Chondrocyte (in vitro differentiated cells): Measurements from ENCODE around the gene BBS7. TPM values are rescaled to one million over a fixed set of nuclear protein-coding genes. Genes with fewer than 3 reads are reported as not detected.

ENCODE experiments used
- DNase-seq: peaks from one replicate; pipeline ENCODE4 v3.0.0; 2021; ENCODE audit warnings: mixed read lengths, low spot score
- H3K27ac Mint-ChIP-seq: one replicate; pipeline ENCODE4 v1.8.0; 2021; ENCODE audit warnings: mild to moderate bottlenecking, moderate library complexity, mixed read lengths; ENCODE audit not compliant: unreplicated experiment
- H3K27me3 Mint-ChIP-seq: 2 replicates; pipeline ENCODE4 v1.8.0; 2021; ENCODE audit warnings: low read depth, mixed read lengths
- H3K36me3 Mint-ChIP-seq: 2 replicates; pipeline ENCODE4 v1.8.0; 2021; ENCODE audit warnings: low read depth, mixed read lengths
- H3K4me1 Mint-ChIP-seq: 2 replicates; pipeline ENCODE4 v1.8.0; 2021; ENCODE audit warnings: low read depth, mild to moderate bottlenecking, mixed read lengths
- H3K4me3 Mint-ChIP-seq: one replicate; pipeline ENCODE4 v1.8.0; 2021; ENCODE audit warnings: mild to moderate bottlenecking, moderate library complexity, mixed read lengths; ENCODE audit not compliant: unreplicated experiment
- H3K9me3 Mint-ChIP-seq: 2 replicates; pipeline ENCODE4 v1.8.0; 2021; ENCODE audit warnings: low read depth, mixed read lengths
- CTCF ChIP-seq: fragments of 200-600 bp; sonication (generic); IDR thresholded peaks from 2 replicates; pipeline ENCODE4 v1.5.0; 2021; ENCODE audit warnings: antibody characterized with exemption, mild to moderate bottlenecking, moderate library complexity
- total RNA-seq: library from RNA; stranded (reverse); gene quantifications from 3 replicates; pipeline ENCODE4 v1.2.1, GENCODE V29; 2021

BBS7 gene
- total RNA-seq, 1 donor from 2014 or later, result 22.9 TPM

GRCh38 chr4:121861426-121861825, 8.8 kb downstream of the BBS7 start:
- TF ChIP-seq CTCF, result no peak
- Mint-ChIP-seq H3K4me3 (no peak overlapping the region), H3K4me1 (no peaks in the 10 kb centered on the region), H3K27ac (no peak overlapping the region), H3K27me3 (no peaks in the 10 kb centered on the region), H3K36me3 (peaks cover 12% of the 10 kb centered on the region), H3K9me3 (no peaks in the 10 kb centered on the region)
- DNase-seq, result no peak

- TF ChIP-seq CTCF, result no peak
- no peak overlapping the region for H3K27ac Mint-ChIP-seq
- peaks cover 6% of the 10 kb centered on the region for H3K36me3 Mint-ChIP-seq
- DNase-seq, result no peak
- H3K4me1 Mint-ChIP-seq, result no peaks in the 10 kb centered on the region
- no peaks in the 10 kb centered on the region for H3K27me3 Mint-ChIP-seq
- no peaks in the 10 kb centered on the region for H3K9me3 Mint-ChIP-seq
- no peak overlapping the region for H3K4me3 Mint-ChIP-seq
These were observed 10.2 kb downstream of the BBS7 start for GRCh38 chr4:121860121-121860520.

GRCh38 chr4:121851354-121851753, 18.9 kb downstream of the BBS7 start:
- Mint-ChIP-seq H3K4me1 (no peaks in the 10 kb centered on the region), H3K9me3 (no peaks in the 10 kb centered on the region), H3K36me3 (peaks cover 29% of the 10 kb centered on the region), H3K27ac (no peak overlapping the region), H3K27me3 (no peaks in the 10 kb centered on the region), H3K4me3 (no peak overlapping the region)
- no peak for DNase-seq
- TF ChIP-seq CTCF, result no peak

GRCh38 chr4:121846662-121847061, 23.6 kb downstream of the BBS7 start:
- Mint-ChIP-seq H3K9me3 (no peaks in the 10 kb centered on the region), H3K27me3 (no peaks in the 10 kb centered on the region), H3K4me1 (peaks cover 8% of the 10 kb centered on the region), H3K36me3 (peaks cover 30% of the 10 kb centered on the region), H3K27ac (no peak overlapping the region), H3K4me3 (no peak overlapping the region)
- no peak for DNase-seq
- no peak for TF ChIP-seq CTCF

- no peaks in the 10 kb centered on the region for H3K9me3 Mint-ChIP-seq
These were observed 27.4 kb downstream of the BBS7 start for GRCh38 chr4:121842862-121843261.

More at GRCh38 chr4:121842862-121843261, 27.4 kb downstream of the BBS7 start:
- no peak for TF ChIP-seq CTCF
- no peaks in the 10 kb centered on the region for H3K27me3 Mint-ChIP-seq
- peaks cover 8% of the 10 kb centered on the region for H3K4me1 Mint-ChIP-seq
- H3K36me3 Mint-ChIP-seq, result peaks cover 30% of the 10 kb centered on the region
- DNase-seq, result no peak
- H3K27ac Mint-ChIP-seq, result peak overlapping the region; percentile 70
- no peak overlapping the region for H3K4me3 Mint-ChIP-seq
